NCI-H82 treated with DMSO at 0.1 percent for 48 hours (cell line): ENCODE measurements around the gene SLC37A3.
"Not testable (repeated sequence)": the region's sequence is repeated elsewhere in the genome, so short reads cannot be mapped to it uniquely, and the experiment has no call there.

Experiments
- DNase-seq: peaks from one replicate; lab custom pipeline; 2025; ENCODE audit not compliant: unreplicated experiment; lab: John Stamatoyannopoulos, UW

SLC37A3 gene

DNA sequence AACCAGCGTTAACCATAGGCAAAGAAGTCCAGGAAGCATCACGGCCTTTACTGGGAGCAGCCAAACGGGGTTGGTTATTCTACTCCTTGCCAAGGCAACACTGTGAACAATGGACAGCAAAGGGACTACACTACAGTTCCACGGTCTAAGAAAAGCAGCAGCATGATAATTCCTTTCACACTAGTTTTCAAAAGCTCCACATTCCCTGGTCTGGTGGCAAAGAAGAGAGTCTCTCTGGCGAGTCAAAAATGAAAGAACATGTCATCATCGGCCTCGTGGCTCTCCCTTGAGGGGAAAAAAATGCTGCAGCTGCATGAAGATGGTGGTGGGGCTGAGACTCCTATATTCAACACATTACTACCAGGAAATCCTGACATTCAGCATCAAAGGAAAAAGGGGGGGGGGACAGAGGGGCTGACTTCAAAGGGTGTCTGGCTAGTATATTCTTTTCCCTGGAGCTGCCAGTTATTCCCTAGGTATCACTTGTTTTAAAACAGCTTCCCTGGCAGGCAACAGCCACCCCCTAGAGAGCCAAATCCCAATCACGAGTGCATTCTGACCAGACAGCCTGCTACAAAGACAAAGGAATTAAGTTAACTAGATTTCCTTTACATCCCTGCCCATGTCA is 49.1 kb downstream of the SLC37A3 start:
- DNase-seq: no peak

DNA sequence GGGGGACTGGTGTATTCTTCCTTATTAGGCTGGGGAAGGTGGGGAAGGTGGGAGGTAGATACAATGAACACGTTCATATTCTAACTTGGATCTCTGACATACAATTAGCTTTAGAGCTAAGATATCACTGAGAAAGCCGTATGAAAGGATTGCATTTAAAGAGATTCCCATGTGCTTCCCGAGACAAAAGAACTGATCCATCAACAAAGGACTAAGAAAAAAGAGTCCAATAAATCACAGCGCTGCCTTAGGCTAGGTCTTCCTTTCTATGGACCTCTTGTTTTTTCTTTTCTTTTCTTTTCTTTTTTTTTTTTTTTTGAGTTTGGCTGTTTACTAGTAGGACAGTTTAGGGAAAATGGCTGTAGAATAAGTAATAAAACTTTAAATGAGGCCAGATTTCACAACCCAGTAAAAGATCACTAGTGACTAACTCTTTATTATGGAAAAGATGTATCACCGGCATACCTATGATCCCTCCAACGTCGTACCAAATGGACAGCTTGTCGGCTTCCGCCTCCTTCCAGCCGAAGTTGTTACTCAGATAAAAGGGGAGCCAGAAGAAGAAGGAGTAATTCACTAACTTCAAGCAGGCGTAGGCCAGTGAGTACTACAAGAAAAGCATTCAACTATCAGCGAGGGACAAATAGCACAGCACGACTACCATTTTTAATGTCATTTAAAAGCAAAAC is 50.0 kb downstream of the SLC37A3 start:
- no peak for DNase-seq

DNA sequence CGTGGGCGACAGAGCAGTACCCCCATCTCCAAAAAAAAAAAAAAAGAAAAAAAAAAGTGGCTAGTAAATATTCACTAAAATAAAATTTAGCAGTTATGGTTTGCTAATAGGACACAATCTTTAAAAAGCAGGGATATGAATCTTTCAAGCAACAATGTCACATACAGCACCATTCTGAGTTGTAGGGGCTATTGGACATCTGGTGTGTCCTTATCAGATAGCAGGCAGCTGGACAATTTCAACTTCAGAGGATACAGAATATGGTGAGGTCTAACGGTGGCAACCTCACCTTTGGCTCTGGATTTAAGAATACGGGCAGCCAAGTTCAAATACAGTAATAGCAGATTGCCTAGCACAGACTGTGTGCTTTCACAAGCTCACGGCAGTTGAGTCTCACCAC is 51.1 kb downstream of the SLC37A3 start:
- no peak for DNase-seq

GRCh38 chr7:140345426-140345825 is 52.9 kb downstream of the SLC37A3 start:
- no peak for DNase-seq

DNA sequence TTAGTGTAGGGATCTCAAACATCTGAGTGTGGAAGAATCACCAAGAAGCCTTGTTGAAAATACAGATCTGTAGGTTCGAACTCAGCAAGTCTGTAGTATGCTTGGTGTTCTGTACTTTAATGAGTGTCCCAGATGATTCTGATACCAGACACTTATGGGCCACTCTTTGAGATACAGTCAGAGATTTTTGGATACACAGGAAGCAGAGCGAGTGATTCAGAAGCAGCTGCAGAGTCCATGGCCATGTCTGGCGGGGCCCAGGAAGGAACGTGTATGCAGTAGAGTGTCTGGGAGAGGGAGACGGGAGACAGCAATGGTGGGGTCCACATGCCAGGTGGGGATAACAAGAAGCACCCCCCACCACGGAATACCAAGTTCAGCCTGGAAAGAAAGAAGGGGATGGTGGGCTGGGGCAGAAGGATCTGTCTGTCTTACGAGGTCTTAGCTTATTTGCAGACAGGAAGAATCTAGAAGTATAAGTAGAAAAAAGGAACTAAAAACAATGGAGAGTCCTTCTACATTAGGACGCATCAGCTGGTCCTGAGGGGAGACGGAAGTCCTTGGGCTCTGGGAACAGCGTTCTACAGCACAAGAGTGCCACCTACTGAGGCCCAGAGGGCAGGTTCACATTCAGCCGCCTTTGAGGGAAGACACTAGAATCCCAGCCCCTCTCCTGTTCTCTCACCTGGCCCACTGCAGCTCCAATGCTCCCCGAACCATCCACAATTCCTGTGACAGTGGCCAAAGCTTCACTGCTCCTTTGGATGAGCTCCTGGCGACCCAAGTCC is 55.4 kb downstream of the SLC37A3 start:
- DNase-seq: no peak

GRCh38 chr7:140338959-140339358 is 59.4 kb downstream of the SLC37A3 start:
- DNase-seq: not testable (repeated sequence)

GRCh38 chr7:140334341-140335057 is 63.8 kb downstream of the SLC37A3 start:
- DNase-seq: peak; percentile 80

- DNase-seq: no peak
Measured at GRCh38 chr7:140333686-140334085, 64.6 kb downstream of the SLC37A3 start.

DNA sequence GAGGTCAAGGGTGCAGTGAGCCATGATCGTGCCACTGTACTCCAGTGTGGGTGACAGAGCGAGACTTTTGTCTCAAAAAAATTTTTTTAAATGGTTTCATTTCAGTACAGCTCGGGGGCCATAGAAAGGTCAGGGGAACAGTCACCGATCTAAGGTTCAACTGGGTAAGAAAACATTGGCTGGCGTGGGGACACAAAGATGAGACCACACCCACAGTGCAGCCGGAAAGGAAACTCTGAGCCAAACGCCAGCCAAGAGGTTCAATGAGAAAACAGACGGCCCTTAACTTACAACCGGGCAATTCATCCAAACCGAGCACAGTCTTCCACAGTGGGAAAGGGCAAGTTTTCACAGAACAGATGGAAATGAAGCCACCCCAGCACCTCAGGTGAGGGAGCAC is 65.1 kb downstream of the SLC37A3 start:
- no peak for DNase-seq

DNA sequence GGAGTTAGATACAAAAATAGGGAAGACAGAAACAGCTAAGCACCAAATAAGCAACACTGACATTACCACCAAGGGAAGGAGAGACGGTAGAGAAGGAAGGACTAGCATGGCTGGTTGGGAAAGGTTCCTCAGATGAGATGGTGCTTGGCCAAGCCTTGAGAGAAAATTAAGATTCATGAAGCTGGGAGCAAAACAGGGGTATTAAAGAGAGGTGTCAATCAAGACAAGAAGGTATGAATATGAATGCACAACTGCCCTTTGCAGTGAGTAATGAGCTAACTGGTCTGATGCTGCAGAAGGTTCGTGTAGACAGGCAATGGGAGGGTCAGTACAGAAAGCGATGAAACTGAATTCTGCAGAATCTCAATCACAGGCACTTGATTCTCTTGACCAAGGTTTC is 67.7 kb downstream of the SLC37A3 start:
- no peak for DNase-seq

GRCh38 chr7:140330128-140330527 is 68.2 kb downstream of the SLC37A3 start:
- no peak for DNase-seq

- DNase-seq: no peak
Measured at GRCh38 chr7:140327261-140327661, 71.1 kb downstream of the SLC37A3 start.

GRCh38 chr7:140326116-140326928 is 72.0 kb downstream of the SLC37A3 start:
- peak; percentile 16 for DNase-seq

DNA sequence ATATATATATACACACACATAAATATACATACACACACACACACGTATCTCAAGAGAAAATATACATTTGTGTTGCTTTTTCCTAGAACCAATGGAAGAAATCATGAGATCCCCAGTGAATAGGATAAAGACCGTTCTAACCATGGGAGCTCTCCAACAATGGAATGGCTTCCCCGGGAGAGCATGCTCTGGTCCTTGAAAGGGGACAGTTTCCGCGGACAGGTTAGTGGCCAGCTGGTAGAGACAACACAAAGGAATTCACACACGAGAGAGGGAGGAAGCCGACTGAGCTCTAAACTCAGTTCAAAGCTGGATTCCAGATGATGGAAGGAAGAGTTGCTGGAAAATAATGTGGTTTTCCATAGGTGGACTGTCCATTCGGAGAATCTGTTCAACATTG is 72.7 kb downstream of the SLC37A3 start:
- no peak for DNase-seq

- DNase-seq: no peak
Measured at GRCh38 chr7:140324714-140325113, 73.6 kb downstream of the SLC37A3 start.

DNA sequence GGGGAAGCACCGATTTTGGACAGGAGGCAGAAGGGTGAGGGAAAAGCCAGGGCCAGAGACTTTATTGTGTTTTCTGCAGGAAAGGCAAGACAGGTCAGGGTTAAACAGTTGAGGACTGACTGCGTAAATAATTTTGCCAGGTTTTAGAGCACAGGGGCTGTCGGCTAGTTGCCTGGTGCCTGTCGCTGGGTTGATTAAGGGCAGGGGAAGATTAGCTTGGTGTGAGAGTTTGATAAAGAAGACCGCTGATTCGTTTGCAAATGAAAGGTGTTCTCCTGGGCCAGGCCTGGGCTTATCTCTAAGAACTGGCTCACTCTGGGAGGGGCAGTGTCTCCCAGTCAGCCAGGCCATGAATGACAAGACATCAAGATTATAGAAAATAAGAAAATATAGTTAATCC is 75.6 kb downstream of the SLC37A3 start:
- DNase-seq: no peak

GRCh38 chr7:140320078-140320477 is 78.3 kb downstream of the SLC37A3 start:
- DNase-seq: not testable (repeated sequence)

DNA sequence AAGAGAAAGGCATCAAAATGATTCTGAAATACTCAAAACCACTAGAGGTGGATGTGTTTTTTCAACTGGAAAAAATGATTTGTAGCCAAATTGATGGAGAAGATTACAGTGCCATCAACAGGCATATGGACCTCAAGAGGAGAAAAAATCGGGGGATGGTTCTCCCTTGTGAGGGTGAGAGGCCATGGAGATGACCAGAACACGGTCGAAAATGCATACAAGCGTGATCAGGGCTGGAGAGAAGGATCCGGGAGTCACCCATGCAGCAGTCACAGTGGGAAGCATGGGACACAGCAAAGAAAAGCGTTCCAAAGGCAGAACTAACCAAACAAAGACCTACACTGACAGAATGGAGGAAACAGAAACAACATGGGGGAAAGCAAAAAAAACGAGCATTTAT is 80.3 kb downstream of the SLC37A3 start:
- DNase-seq: no peak

GRCh38 chr7:140317597-140317996 is 80.7 kb downstream of the SLC37A3 start:
- no peak for DNase-seq

- no peak for DNase-seq
Measured at GRCh38 chr7:140316165-140316661, 82.1 kb downstream of the SLC37A3 start.
